Calu3 (cell line): ENCODE data around the gene CUBN. TPM values are rescaled to one million over a fixed set of nuclear protein-coding genes. Genes with fewer than 3 reads are reported as not detected.
A peak's percentile ranks its signal among the peaks of the same experiment; 100 is the strongest.

ENCODE experiments used
- BruUV-seq: library from RNA; stranded (reverse); fragments of 400-500 nt; replicated peaks from 2 replicates; lab custom pipeline; 2021; lab: Mats Ljungman, UMichigan
- CTCF ChIA-PET: fragments of 300-600 bp; sonication (Branson Sonifier 250); formaldehyde crosslinking; loops from one replicate; lab custom pipeline; 2022; ENCODE audit warnings: antibody characterized with exemption; lab: Charles Lee
- DNase-seq: peaks from one replicate; pipeline ENCODE4 v3.0.0; 2022
- H3K27ac Mint-ChIP-seq: one replicate; pipeline ENCODE4 v1.8.0; 2022; ENCODE audit warnings: mixed read lengths; ENCODE audit not compliant: unreplicated experiment
- H3K27me3 Mint-ChIP-seq: one replicate; pipeline ENCODE4 v1.8.0; 2022; ENCODE audit warnings: mixed read lengths; ENCODE audit not compliant: unreplicated experiment
- H3K36me3 Mint-ChIP-seq: one replicate; pipeline ENCODE4 v1.8.0; 2022; ENCODE audit warnings: mild to moderate bottlenecking, moderate library complexity, mixed read lengths; ENCODE audit not compliant: insufficient read depth, unreplicated experiment
- H3K4me1 Mint-ChIP-seq: one replicate; pipeline ENCODE4 v1.8.0; 2022; ENCODE audit warnings: mild to moderate bottlenecking, low read depth, mixed read lengths; ENCODE audit not compliant: unreplicated experiment
- H3K4me3 Mint-ChIP-seq: one replicate; pipeline ENCODE4 v1.8.0; 2022; ENCODE audit warnings: mild to moderate bottlenecking, low read depth, moderate library complexity, mixed read lengths; ENCODE audit not compliant: unreplicated experiment
- H3K9me3 Mint-ChIP-seq: one replicate; pipeline ENCODE4 v1.8.0; 2022; ENCODE audit warnings: low read depth, mixed read lengths; ENCODE audit not compliant: unreplicated experiment
- intact Hi-C: fragments of 100-400 bp; cut with micrococcal nuclease; formaldehyde crosslinking; loops from one replicate; pipeline ENCODE4 v1.10.0; 2022; ENCODE audit not compliant: unreplicated experiment
- total RNA-seq: library from RNA; stranded (reverse); gene quantifications from 2 replicates; pipeline ENCODE4 v1.2.3, GENCODE V29; 2022
- TF ChIP-seq, protein P1 (sequence below): fragments of 200-600 bp; IDR thresholded peaks from one replicate; pipeline ENCODE4 v1.8.0; 2022; ENCODE audit warnings: antibody characterized with exemption; ENCODE audit not compliant: unreplicated experiment

The CUBN gene
- total RNA-seq, 1 experiment from 2014 or later: 0.92 TPM

DNA sequence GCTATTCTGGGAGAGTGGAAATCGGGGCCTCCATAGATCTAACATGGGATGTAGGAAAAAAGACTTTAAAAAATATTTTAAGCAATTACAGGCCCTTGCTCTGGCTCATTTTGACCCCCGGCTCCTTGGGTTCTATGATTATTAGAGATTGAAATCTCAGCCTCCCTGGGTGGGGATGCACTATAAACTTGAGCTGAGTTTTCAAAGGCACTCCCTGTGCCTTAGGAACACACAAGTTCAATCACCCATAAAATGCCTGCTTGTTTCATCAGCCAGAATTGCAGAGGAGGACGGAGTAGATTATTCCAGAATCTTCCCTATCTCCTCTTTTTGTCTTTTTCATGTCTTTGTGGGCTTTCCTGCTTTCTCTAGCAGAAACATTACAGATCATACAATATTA lies 145.4 kb downstream of the CUBN start:
- Mint-ChIP-seq H3K4me3 (no peak overlapping the region), H3K9me3 (no peaks in the 10 kb centered on the region), H3K4me1 (peaks cover 6% of the 10 kb centered on the region), H3K36me3 (no peaks in the 10 kb centered on the region), H3K27ac (no peak overlapping the region), H3K27me3 (no peaks in the 10 kb centered on the region)
- intact Hi-C loops: no loop called here
- CTCF ChIA-PET: no interaction called here
- TF ChIP-seq, protein P1, sequence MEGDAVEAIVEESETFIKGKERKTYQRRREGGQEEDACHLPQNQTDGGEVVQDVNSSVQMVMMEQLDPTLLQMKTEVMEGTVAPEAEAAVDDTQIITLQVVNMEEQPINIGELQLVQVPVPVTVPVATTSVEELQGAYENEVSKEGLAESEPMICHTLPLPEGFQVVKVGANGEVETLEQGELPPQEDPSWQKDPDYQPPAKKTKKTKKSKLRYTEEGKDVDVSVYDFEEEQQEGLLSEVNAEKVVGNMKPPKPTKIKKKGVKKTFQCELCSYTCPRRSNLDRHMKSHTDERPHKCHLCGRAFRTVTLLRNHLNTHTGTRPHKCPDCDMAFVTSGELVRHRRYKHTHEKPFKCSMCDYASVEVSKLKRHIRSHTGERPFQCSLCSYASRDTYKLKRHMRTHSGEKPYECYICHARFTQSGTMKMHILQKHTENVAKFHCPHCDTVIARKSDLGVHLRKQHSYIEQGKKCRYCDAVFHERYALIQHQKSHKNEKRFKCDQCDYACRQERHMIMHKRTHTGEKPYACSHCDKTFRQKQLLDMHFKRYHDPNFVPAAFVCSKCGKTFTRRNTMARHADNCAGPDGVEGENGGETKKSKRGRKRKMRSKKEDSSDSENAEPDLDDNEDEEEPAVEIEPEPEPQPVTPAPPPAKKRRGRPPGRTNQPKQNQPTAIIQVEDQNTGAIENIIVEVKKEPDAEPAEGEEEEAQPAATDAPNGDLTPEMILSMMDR: no peak
- BruUV-seq: no TSS peak
- DNase-seq: no peak

DNA sequence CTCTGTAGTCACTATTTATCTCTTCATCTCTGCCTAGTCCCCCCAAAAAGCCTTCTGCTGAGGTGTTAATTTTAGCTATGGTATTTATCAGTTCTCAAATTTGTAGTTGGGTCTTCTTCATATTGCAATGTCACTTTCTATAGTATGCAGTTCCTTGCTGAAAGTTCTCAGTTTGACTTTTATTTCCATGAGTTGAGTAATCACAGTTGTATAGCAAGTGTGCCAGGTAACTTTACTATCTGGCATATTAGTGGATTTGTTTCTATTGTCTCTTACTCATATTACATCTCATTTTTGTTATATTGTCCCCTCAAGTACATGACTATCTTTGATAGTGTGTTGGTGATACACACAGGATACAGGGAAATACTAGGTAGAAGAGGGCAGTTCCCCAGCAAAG lies 152.8 kb downstream of the CUBN start:
- Mint-ChIP-seq H3K9me3 (no peaks in the 10 kb centered on the region), H3K36me3 (no peaks in the 10 kb centered on the region), H3K4me3 (no peak overlapping the region), H3K4me1 (no peaks in the 10 kb centered on the region), H3K27me3 (no peaks in the 10 kb centered on the region), H3K27ac (no peak overlapping the region)
- CTCF ChIA-PET: no interaction called here
- intact Hi-C loops: no loop called here
- BruUV-seq: no TSS peak
- DNase-seq: no peak
- TF ChIP-seq, protein P1: no peak

DNA sequence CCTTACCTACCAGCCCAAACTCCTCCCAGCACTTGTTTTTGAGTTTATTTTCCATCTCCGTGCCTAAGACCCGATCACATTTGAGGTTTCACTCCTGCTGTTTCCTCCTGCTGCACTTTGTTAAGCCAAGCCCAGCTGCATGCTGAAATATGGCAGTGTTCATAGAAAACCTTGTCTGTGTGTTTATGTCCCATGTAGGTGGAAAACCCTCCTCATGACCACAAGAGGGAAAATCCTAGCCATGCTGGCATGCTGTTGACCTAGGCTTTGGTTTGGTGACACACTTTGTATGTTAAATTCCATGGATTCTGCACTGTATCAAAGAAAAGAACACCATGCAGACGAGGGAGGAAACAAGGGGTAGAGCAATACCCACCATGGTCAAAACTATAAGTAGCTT lies 154.4 kb downstream of the CUBN start:
- BruUV-seq: no TSS peak
- intact Hi-C loops: no loop called here
- H3K27me3 Mint-ChIP-seq: no peaks in the 10 kb centered on the region
- DNase-seq: no peak
- H3K4me3 Mint-ChIP-seq: no peak overlapping the region
- no peak overlapping the region for H3K27ac Mint-ChIP-seq
- H3K4me1 Mint-ChIP-seq: no peaks in the 10 kb centered on the region
- TF ChIP-seq, protein P1: no peak
- CTCF ChIA-PET: no interaction called here
- no peaks in the 10 kb centered on the region for H3K9me3 Mint-ChIP-seq
- H3K36me3 Mint-ChIP-seq: no peaks in the 10 kb centered on the region

DNA sequence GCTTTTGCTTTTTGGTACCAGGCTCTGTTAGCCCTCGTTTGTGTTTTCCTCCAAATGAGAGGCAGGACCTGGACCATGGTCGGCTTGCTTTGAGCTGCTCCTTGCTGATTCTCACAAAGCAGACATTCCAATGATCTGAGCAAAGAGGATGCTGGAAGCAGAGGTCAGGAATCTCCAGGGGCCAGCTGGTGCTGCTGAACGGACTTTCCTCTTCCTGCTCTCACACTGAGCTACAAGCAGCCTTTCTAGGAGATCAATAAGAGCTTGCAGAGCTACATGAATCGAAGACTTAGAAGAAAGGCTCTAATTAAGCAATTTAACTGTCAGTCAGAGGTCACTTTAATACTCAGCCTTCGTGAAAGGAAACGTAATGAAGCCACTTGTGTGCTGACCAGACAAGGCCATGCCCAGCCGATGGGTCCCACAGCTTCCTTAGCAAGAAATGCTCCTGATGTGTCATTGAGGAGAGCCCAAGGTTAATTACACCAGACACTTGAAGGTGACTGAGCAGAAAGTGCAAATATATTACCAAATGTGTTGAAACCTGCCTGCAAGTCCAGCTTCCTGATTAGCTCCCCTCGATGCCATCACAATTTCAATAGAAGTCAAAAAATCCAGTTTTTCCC lies 161.1 kb downstream of the CUBN start:
- no peaks in the 10 kb centered on the region for H3K36me3 Mint-ChIP-seq
- intact Hi-C loops: loop anchor here (5.0 to 10.0 kb wide), 3 partner anchors 94 to 246 kb away; no protein-coding TSS in a partner anchor
- TF ChIP-seq, protein P1: no peak
- peak; percentile 47 for DNase-seq
- BruUV-seq: no TSS peak
- H3K27me3 Mint-ChIP-seq: no peaks in the 10 kb centered on the region
- CTCF ChIA-PET: interaction anchor here (0.7 kb wide), 3 partner anchors 110 to 213 kb away, joined by 3 to 4 read pairs (median 3); no protein-coding TSS in a partner anchor
- peak overlapping the region; percentile 18 for H3K27ac Mint-ChIP-seq
- peaks cover 44% of the 10 kb centered on the region for H3K4me1 Mint-ChIP-seq
- no peaks in the 10 kb centered on the region for H3K9me3 Mint-ChIP-seq
- no peak overlapping the region for H3K4me3 Mint-ChIP-seq
